HepG2 (cell line): ENCODE results near the gene RBPJ.

ENCODE experiments used
- ARNT2 ChIP-seq: sonication (generic); formaldehyde crosslinking; IDR thresholded peaks from 2 replicates; pipeline ENCODE4 v1.8.0; 2022; ENCODE audit warnings: mild to moderate bottlenecking, low read depth, missing genetic modification reagents, moderate library complexity
- CBX2 ChIP-seq, 2 experiments: fragments of 200-600 bp in 1 of 2; sonication (generic); formaldehyde crosslinking in 1 of 2; IDR thresholded peaks; 2 replicates each; pipeline versions ENCODE4 v1.7.0 to v1.8.1; 2018 to 2022; ENCODE audit warnings: low read depth in 2 of 2, low read length in 1 of 2, mild to moderate bottlenecking in 1 of 2, missing genetic modification reagents in 1 of 2
- EZH2 ChIP-seq: conservative IDR thresholded peaks from 2 replicates; pipeline ENCODE4 v1.6.1; 2012; ENCODE audit warnings: mild to moderate bottlenecking, low read depth, low read length, moderate library complexity
- MEF2D ChIP-seq: sonication (generic); formaldehyde crosslinking; IDR thresholded peaks from 2 replicates; pipeline ENCODE4 v1.5.1; 2020; ENCODE audit warnings: mild to moderate bottlenecking, missing genetic modification reagents
- NR2C2 ChIP-seq: sonication (generic); formaldehyde crosslinking; IDR thresholded peaks from 2 replicates; pipeline ENCODE4 v1.4.0; 2020; ENCODE audit warnings: missing genetic modification reagents, mild to moderate bottlenecking, moderate library complexity, borderline replicate concordance
- POLR2A ChIP-seq, 2 experiments: IDR thresholded peaks; 2 replicates each; pipeline ENCODE4 v1.6.1; 2011; ENCODE audit warnings: low read depth in 2 of 2, low read length in 2 of 2, mild to moderate bottlenecking in 1 of 2, moderate library complexity in 1 of 2; ENCODE audit not compliant: insufficient read depth in 1 of 2
- POLR2AphosphoS5 ChIP-seq: IDR thresholded peaks from 2 replicates; pipeline ENCODE4 v1.6.1; 2012; ENCODE audit warnings: low read depth, low read length
- PRDM10 ChIP-seq: sonication (generic); formaldehyde crosslinking; IDR thresholded peaks from 2 replicates; pipeline ENCODE4 v1.4.0; 2020; ENCODE audit warnings: low read depth, missing genetic modification reagents
- ZBTB10 ChIP-seq: sonication (generic); formaldehyde crosslinking; IDR thresholded peaks from 2 replicates; pipeline ENCODE4 v1.4.0; 2020; ENCODE audit warnings: missing genetic modification reagents, borderline replicate concordance
- ZKSCAN1 ChIP-seq: fragments of 150-350 bp; IDR thresholded peaks from 2 replicates; pipeline ENCODE4 v1.6.1; 2014; ENCODE audit warnings: low read length
- ZNF20 ChIP-seq: sonication (generic); formaldehyde crosslinking; IDR thresholded peaks from 2 replicates; pipeline ENCODE4 v1.4.0; 2020; ENCODE audit warnings: mild to moderate bottlenecking, moderate library complexity, missing genetic modification reagents
- ZNF619 ChIP-seq: sonication (generic); formaldehyde crosslinking; IDR thresholded peaks from 2 replicates; pipeline ENCODE4 v1.4.0; 2020; ENCODE audit warnings: mild to moderate bottlenecking, missing genetic modification reagents
- ZSCAN30 ChIP-seq: sonication (generic); formaldehyde crosslinking; IDR thresholded peaks from 2 replicates; pipeline ENCODE4 v1.5.0; 2020; ENCODE audit warnings: mild to moderate bottlenecking, missing genetic modification reagents
- ZUFSP ChIP-seq: sonication (generic); formaldehyde crosslinking; IDR thresholded peaks from 2 replicates; pipeline ENCODE4 v1.9.0; 2021; ENCODE audit warnings: missing genetic modification reagents, mild to moderate bottlenecking, borderline replicate concordance

GRCh38 chr4:26354491-26354890 lies 33.7 kb downstream of the RBPJ start:
- TF ChIP-seq ARNT2 (CRISPR knock-in tag) (no peak), EZH2 (no peak), CBX2 (IDR thresholded peaks at IDR 0.05; ENCODE audit: low read depth, low read length) (no peak), CBX2 (CRISPR knock-in tag; IDR thresholded peaks at IDR 0.05; ENCODE audit: low read depth) (no peak), PRDM10 (CRISPR knock-in tag) (no peak), ZBTB10 (CRISPR knock-in tag) (no peak), ZSCAN30 (no peak), ZKSCAN1 (no peak), ZNF619 (CRISPR knock-in tag) (no peak), ZNF20 (CRISPR knock-in tag) (no peak), NR2C2 (CRISPR knock-in tag) (no peak), POLR2A (IDR thresholded peaks at IDR 0.05; ENCODE audit: insufficient read depth in 1 of 2, low read depth in 2 of 2, low read length in 2 of 2) (no peak), ZUFSP (CRISPR knock-in tag) (no peak), MEF2D (CRISPR knock-in tag) (no peak), POLR2AphosphoS5 (no peak)
